LHCN-M2 (cell line): ENCODE results near the gene RPA3. TPM values are rescaled to one million over a fixed set of nuclear protein-coding genes. Genes with fewer than 3 reads are reported as not detected.

ENCODE experiments used
- DNase-seq: peaks from one replicate; pipeline ENCODE4 v3.0.0-alpha.2; 2012; ENCODE audit warnings: low read depth
- polyA plus RNA-seq: library from polyadenylated mRNA; unstranded; fragments of >200 nt; gene quantifications from one replicate; pipeline ENCODE4 v1.2.1, GENCODE V29; 2012; ENCODE audit warnings: missing spikeins
- total RNA-seq: library from RNA; depleted of rRNA; stranded (reverse); fragments of >200 nt; gene quantifications from 2 replicates; pipeline ENCODE4 v1.2.3, GENCODE V29; 2014; rRNA removed

RPA3 gene
- 65.5 and 67.5 TPM in 2 replicates for total RNA-seq
- 90.5 TPM for polyA plus RNA-seq

DNA sequence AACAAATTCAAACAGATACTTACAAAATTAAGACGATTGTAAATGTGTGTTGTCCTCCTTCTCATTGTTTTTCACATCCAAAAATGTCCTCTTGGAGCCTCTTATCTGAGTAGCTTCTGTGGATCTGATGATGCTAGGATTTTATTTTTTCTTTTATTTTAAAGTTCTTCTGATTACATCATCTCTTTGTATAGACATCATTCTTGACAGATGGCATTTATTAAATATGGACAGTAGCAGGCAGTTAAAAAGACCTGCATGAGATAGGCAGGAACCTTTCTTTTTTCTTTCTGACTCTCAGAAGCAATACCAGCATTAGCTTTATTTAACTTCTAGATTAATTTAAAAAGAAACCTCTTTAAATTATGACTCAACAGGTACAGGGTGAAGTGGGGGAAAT lies at the start of gene RPA3:
Gene RPA3 (minus strand): TSS at position 116 of the 400 bp plus-strand sequence. CDS start 78,189 bp downstream, outside the sequence.
- no peak for DNase-seq

GRCh38 chr7:7766671-7767070 lies 48.3 kb upstream of the RPA3 start:
- DNase-seq = no peak

- no peak for DNase-seq
Measured at GRCh38 chr7:7765422-7765821, 47.0 kb upstream of the RPA3 start.

DNA sequence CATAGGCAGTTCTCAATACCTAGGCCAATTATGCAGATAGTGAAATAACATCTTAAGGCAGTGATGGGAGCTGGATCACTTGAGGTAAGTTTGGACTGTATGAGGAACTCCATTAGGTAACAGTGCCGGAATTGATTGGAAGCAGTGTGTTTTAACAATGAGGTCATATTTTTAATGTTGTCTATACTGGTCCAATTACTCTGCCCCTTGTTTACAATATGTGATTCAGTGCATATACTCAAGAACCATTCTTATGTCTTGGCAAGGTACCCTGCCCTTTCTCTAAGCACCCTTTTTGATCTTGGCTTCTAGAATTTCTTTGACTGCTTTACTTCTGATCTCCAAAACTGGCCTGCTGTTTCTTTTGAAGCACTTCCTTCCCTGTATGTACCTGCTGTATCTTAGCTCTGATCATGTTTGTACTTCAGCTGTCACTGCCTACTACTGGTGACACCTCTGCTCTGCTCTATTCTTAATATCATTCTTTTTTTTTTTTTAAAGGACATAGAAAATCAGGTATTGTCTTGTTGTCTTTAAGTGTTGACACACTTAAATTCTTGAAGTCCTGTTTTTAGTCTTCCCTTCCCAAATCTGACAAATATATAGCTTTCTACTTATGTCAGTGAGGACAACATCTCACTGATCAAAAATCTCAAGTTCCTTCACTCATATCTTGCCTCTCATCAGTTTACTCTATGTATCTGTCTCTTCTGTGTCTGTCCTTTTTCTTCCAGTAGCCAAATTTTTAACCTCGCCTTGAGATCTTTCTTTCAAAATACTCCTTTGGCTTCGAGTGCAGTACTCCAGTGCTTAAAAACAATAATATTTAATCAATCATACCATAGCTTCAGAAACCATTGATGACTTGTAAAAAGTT lies 46.4 kb upstream of the RPA3 start:
- DNase-seq = no peak

DNA sequence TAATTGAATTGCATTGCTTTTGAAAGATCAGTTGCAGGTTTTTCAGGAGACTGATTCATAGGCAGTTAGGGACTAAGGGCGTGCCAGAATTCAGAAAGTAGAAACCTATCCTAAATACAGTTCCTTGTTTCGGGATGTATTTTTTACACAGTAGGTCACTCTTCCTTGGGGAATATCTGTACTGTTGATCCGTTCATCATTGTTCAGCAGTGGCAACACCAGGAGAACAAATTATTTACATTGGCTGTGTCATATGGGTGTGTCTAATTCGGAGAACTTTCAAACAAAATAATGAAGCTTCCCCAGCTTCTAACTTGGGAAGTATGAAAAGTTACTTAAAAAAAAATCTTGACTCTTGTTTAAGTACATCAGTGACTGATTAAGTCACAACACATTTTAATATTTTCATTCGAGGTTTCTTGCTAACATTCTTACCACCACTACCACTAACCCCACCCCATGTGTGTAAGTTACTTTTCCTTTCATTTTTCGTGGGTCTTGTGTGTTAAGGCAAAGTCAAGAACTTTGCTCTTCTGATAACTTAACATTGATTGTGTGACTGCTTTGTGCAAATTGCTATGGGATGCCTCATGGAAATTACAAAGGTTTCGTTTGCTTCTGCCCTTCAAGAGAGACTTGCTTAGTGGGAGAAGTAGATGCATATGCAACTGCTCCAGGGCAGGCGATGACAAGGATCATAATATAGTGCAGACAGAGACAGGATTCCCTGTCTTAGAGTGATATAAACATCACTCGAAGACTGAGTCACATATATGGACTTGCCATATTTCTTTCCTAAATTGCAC lies 43.8 kb upstream of the RPA3 start:
- peak; percentile 52 for DNase-seq

DNA sequence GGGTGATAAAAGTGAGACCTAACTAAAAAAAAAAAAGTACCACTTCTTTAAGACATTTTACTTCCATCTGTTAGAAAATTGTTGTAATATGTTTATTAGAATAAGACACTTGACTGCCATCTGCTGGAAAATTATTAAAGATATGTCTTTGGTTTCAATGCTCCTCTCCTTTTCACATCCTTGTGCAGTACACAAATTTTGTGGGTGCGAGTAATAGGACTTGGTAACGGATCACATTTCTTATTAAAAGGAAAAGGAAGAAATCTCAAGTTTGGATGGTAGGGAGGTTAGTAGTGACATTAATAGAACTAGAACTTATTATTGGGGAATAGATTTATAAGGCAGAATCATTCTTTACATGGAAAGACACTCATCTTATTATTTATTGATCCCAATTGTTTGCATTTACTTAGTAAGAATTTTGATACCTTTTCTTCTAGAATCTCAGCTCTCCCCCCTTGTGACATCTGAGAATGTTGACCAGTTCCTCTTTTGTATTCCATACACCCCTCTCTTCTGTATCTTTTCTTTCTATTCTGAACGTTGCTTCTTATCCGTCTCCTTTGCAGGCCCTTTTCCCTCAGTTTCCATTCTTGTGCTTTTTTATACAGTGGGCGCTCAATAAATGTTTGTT lies 43.0 kb upstream of the RPA3 start:
- DNase-seq = peak; percentile 86

GRCh38 chr7:7757576-7757975 lies 39.2 kb upstream of the RPA3 start:
- no peak for DNase-seq

GRCh38 chr7:7756577-7756976 lies 38.2 kb upstream of the RPA3 start:
- DNase-seq = no peak

- DNase-seq = no peak
Measured at GRCh38 chr7:7751243-7752092, 33.1 kb upstream of the RPA3 start.

DNA sequence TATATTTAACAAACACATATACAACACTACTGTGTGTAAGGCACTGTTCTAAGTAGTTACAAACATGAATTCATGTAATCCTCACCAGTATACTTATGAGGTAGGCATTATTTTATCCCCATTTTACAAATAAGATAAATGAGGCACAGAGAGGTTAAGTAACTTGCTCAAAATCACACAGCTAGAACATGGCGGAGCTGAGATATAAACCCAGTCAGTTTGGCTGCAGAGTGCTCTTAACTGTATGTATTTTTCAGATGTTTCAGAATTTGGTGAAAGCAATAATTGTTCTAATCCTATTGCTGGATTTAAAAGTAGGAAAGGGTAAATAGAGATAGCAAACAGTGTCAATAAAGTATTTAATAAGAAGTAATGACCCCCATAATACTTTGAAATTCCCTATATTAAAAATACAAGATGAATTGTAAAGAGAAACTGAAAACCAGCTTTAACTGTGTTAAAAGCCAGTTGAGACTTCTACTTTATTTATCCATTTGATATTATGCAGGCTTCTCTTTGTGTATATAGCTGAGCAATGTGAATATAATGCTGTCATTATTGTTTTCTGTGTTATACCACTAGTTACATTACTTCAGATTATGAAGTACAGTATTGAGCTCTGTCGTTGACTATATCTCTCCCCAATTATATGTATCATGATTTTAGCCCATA lies 32.3 kb upstream of the RPA3 start:
- no peak for DNase-seq

DNA sequence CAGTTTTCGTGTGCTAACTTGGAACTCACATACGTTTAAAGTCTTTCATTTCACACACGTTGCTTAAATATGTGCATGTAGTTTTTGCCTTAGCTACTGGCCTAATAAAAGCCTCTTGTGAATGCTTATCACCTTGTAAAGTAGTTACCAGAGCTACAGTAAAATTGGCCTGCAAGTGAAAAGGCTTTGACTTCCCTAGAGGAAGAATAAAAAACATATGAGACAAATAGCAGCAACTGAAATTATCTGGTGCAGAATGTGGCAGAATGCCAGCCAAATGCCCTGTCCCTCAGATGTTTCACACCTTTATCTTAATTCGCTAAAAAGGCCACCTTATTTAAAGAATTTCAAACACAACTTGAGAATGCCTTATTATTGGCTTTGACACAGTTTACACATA lies 28.1 kb upstream of the RPA3 start:
- no peak for DNase-seq

DNA sequence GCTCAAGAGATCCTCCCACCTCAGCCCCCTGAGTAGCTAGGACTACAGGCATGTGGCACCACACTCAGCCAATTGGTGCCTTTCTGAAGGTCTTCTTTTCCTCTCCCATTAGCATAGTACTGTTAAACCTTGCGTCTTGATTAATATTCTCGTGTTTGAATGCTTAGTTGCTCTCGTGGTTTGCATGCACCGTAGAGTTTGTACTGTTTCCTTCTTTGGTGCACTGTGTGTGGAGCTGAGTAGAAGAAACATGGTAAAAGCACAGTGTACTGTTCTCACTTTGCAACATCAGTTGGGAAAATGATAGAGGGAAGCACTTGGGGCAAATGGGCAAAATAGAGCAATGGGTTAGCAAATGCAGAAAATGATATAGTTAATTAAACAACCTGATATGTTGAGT lies 27.6 kb upstream of the RPA3 start:
- DNase-seq = no peak

DNA sequence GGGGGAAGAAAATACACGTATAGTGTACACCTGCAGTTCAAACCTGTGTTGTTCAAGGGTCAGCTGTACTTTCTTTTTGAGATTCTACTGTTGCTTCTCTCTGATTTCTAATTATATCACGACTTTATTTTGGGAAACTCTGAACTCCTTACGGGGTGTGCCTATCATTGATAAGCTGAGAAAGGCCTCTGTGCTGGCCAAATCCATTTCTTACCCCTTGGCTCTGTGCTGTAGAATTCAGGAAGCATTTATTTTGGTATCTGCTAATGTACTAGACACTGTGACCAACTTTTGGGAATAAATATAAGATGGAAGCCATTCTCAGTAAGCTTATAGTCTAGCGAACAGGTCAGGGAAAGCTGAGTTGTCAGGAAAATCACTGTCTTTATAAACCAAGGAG lies 26.9 kb upstream of the RPA3 start:
- no peak for DNase-seq

DNA sequence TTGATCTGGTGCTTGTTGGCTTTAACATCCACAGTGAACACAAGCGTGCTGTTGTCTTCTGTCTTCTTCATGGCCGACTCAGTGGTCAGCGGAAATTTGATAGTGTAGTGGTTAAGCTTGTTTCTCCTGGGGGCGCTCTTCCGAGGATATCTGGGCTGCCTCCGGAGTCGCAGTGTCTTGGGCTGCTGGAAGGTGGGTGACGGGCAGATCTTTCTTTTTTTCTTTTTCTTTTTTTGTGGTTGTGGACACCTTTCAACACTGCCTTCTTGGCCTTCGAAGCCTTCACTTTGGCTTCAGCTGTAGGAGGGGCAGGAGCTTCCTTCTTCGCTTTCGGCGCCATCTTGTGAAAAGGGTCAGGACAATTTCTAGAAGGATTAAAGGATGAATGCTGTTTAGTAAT lies 23.8 kb upstream of the RPA3 start:
- DNase-seq = peak; percentile 12

- DNase-seq = no peak
Measured at GRCh38 chr7:7740037-7740355, 21.6 kb upstream of the RPA3 start.

- no peak for DNase-seq
Measured at GRCh38 chr7:7739204-7740036, 21.0 kb upstream of the RPA3 start.

DNA sequence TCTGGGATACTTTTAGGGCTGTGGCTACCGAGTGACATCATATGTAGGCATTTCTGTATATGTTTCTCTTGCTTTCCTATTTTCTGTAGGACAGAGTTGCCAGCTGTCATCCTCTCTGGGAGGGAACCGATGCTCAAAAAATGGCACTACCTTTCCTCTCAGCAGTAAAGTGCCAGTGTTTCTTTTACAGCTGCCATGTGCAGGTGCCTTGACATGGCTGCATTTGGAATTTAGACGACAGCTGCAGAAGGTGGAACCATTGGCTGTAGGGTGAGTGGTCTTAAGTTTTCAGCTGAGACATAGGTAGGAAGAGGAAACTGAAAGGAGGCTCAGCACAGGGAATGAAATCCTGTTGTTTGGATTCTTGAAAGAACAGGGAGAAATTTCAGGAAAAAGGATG lies 20.2 kb upstream of the RPA3 start:
- no peak for DNase-seq

DNA sequence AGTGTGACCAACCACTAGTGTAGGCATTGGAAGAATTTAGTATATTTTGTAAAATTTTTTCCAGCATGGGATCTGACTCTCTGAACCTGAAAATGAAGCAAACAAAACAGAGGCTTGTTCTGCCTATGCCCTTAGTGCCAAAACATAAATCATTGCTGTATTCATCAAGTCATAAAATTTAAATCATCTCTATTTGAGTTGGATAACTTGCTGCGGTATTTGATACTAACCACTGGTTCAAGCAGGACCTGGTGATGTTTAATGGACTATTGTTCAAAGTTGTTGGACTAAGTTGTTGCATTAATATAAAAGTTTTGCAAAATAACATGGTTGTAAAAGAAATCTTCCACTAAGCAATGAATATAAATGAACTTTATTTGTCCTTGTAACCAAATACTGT lies 19.8 kb upstream of the RPA3 start:
- no peak for DNase-seq

GRCh38 chr7:7737674-7738073 lies 19.3 kb upstream of the RPA3 start:
- no peak for DNase-seq

GRCh38 chr7:7736671-7737070 lies 18.3 kb upstream of the RPA3 start:
- peak; percentile 63 for DNase-seq
